Measurements from ENCODE around the gene NBPF19. TPM values are rescaled to one million over a fixed set of nuclear protein-coding genes. Genes with fewer than 3 reads are reported as not detected.
"Not testable (repeated sequence)": the region's sequence is repeated elsewhere in the genome, so short reads cannot be mapped to it uniquely, and the experiment has no call there.

NBPF19 gene
- 10 to 100 TPM; 12.8 to 23.2 (median 18.4) TPM for total RNA-seq
- 10 to 100 TPM in 1 of 2 donors, 1 to 10 TPM in 1; 8.7 to 11.9 TPM for polyA plus RNA-seq
- long read RNA-seq, donor 1, partial matches to known transcripts, result 7 of 27 reads
- long read RNA-seq, donor 1, other reads (novel, unspliced or antisense), result 20 of 27 reads
- long read RNA-seq, donor 2, partial matches to known transcripts, result 55 of 63 reads
- long read RNA-seq, donor 2, other reads (novel, unspliced or antisense), result 8 of 63 reads
- long read RNA-seq, donor 3, partial matches to known transcripts, result 3 of 12 reads
- long read RNA-seq, donor 3, other reads (novel, unspliced or antisense), result 9 of 12 reads

DNA sequence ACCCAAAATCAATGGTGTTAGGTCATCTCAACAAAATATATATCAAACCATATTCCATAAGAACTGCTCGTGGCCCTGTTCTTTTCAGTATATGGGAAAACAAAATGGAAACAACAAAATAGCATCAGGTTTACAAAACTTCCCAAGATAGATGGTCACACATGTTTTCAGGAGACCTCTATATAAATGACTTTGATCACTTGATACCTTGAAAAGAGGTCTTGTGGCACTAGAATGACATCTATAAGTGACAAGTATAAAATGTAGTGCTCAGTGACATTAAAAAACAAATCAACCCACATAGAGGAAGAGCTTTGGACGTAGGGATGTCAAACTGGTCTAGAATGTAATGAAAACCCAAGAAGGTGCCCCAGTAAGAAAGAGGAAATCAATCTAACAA lies at the start of gene NBPF19:
Gene NBPF19, plus strand, starts transcription at position 301 of the 400 bp plus-strand sequence. CDS start 888 bp downstream, outside the sequence.
- H3K9me3 ChIP-seq; H3K36me3 ChIP-seq; H3K27ac ChIP-seq; H3K4me1 ChIP-seq (ENCODE audit: insufficient read depth); intact Hi-C loops (cut with DNase I); H3K27me3 ChIP-seq; H3K4me3 ChIP-seq; DNase-seq: not testable (repeated sequence)
- 89 to 100% (median 100%) methylated on average over 1 of the region's 2 CpGs for WGBS, 3 donors

DNA sequence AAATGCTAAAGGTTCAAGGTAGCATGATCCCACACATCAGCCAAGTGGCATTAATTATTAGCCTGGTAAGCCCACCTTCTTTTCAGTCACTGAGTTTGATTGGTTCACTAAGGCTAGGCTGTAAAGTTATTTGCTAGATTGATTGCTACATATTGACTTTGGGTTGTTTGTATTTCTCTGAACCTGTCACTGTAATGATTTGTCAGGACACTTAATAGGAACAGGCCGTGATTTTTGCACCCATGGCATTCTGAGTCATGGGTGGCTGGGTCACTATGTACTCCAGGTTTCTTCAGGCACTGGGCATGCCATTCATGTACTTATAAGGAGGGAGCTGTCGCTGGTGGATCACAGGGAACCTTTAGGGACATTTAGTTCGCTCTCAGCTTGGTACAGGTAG lies 46.5 kb upstream of the NBPF19 start:
- WGBS, 3 donors, result 71% methylated on average over 2 of the region's 3 CpGs; no CpG with 5 or more reads in 2 of the 3 donors
- H3K27me3 ChIP-seq; H3K9me3 ChIP-seq; H3K36me3 ChIP-seq; DNase-seq; H3K4me3 ChIP-seq; H3K27ac ChIP-seq; intact Hi-C loops (cut with DNase I); H3K4me1 ChIP-seq (ENCODE audit: insufficient read depth): not testable (repeated sequence)

- intact Hi-C loops (cut with DNase I); H3K27ac ChIP-seq: not testable (repeated sequence)
These were observed 29.4 kb upstream of the NBPF19 start for GRCh38 chr1:149445451-149445850.

GRCh38 chr1:149452196-149452595 lies 22.6 kb upstream of the NBPF19 start:
- 60 to 68% (median 67%) methylated on average over 1 of the region's 2 CpGs for WGBS, 3 donors
- intact Hi-C loops (cut with DNase I), result not testable (repeated sequence)

More at GRCh38 chr1:149445451-149445850, 29.4 kb upstream of the NBPF19 start:
- DNase-seq, result peak; percentile 60 to 81 (median 72)
- WGBS, 3 donors, result 0 to 1% (median 1%) methylated on average over 5 of the region's 6 CpGs
- H3K27me3 ChIP-seq; H3K9me3 ChIP-seq; H3K36me3 ChIP-seq; H3K4me3 ChIP-seq; H3K4me1 ChIP-seq (ENCODE audit: insufficient read depth): not testable (repeated sequence)

GRCh38 chr1:149452652-149453051 lies 22.2 kb upstream of the NBPF19 start:
- H3K9me3 ChIP-seq; H3K27ac ChIP-seq; H3K4me1 ChIP-seq (ENCODE audit: insufficient read depth); intact Hi-C loops (cut with DNase I); H3K4me3 ChIP-seq; DNase-seq; H3K36me3 ChIP-seq; H3K27me3 ChIP-seq: not testable (repeated sequence)
- WGBS, 3 donors, result no CpG with 5 or more reads among the region's 1 CpG

More at GRCh38 chr1:149452196-149452595, 22.6 kb upstream of the NBPF19 start:
- not testable (repeated sequence) for DNase-seq; H3K36me3 ChIP-seq; H3K27ac ChIP-seq; H3K9me3 ChIP-seq; H3K4me1 ChIP-seq (ENCODE audit: insufficient read depth); H3K27me3 ChIP-seq; H3K4me3 ChIP-seq

DNA sequence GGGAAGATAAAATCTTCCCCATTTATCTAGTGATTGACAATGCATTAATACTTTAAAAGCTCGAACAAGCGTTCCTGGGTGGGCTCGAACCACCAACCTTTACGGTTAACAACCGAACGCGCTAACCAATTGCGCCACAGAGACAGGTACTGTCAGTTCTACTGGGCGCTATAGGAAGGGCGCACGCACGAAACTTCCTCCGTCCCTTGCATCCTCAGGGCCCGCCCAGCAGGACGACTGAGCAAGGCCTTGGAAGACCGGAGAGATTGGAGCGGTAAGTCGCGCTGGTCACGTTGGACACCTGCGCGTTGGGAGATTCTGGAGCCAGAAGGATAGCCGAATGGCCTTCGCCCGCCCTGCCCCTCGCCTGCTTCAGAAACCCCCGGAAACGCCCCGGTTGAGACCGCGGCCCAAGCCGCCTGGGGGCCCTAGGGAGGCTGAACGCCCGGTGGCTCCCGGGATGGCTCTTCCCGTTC lies 83.5 kb downstream of the NBPF19 start:
- intact Hi-C loops (cut with DNase I), result not testable (repeated sequence)
- 0 to 2% (median 0%) methylated on average over 12 to 34 of the region's 36 CpGs for WGBS, 3 donors
- DNase-seq, result peak; percentile 44 to 75 (median 65)

GRCh38 chr1:149561806-149562205 lies 87.0 kb downstream of the NBPF19 start:
- H3K27ac ChIP-seq; H3K9me3 ChIP-seq; H3K27me3 ChIP-seq; H3K36me3 ChIP-seq; H3K4me1 ChIP-seq (ENCODE audit: insufficient read depth); intact Hi-C loops (cut with DNase I); H3K4me3 ChIP-seq: not testable (repeated sequence)
- WGBS, 3 donors, result 91 to 92% methylated on average over 6 to 20 of the region's 23 CpGs; no CpG with 5 or more reads in 1 of the 3 donors
- DNase-seq, result peak in 1 of 5 donors; percentile 19

More for the DNA sequence above, 83.5 kb downstream of the NBPF19 start:
- H3K4me3 ChIP-seq, result peak overlapping the region; percentile 16
- not testable (repeated sequence) for H3K36me3 ChIP-seq; H3K27me3 ChIP-seq; H3K9me3 ChIP-seq; H3K4me1 ChIP-seq (ENCODE audit: insufficient read depth)
- peak overlapping the region in 1 of 2 donors; percentile 75 for H3K27ac ChIP-seq

DNA sequence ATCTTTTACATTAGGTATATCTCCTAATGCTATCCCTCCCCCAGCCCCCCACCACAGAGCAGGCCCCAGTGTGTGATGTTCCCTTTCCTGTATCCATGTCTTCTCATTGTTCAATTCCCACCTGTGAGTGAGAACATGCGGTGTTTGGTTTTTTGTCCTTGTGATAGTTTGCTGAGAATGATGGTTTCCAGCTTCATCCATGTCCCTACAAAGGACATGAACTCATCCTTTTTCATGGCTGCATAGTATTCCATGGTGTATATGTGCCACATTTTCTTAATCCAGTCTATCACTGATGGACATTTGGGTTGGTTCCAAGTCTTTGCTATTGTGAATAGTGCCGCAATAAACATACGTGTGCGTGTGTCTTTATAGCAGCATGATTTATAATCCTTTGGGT lies 90.6 kb downstream of the NBPF19 start:
- 94 to 100% (median 96%) methylated on average over 1 of the region's 4 CpGs for WGBS, 3 donors
- H3K27me3 ChIP-seq; H3K4me1 ChIP-seq (ENCODE audit: insufficient read depth); DNase-seq; H3K4me3 ChIP-seq; H3K36me3 ChIP-seq; H3K9me3 ChIP-seq; intact Hi-C loops (cut with DNase I); H3K27ac ChIP-seq: not testable (repeated sequence)

DNA sequence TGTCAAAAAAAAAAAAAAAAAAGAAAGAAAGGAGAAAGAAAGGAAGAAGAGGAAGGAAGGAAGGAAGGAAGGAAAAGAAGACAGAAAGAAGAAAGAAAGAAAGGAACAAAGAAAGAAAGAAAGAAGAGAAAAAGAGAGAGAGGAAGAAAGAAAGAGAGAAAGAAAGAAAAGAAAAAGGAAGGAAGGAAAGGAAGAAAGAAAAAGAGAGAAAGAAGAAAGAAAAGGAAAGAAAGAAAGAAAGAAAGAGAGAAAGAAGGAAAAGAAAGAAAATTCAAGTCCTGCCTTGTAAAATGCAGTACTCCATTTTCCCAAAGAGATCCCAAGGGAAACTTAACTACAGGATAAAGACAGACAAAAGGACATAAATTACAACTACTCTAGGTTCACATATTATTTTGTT lies 97.9 kb downstream of the NBPF19 start:
- H3K9me3 ChIP-seq; H3K4me3 ChIP-seq; H3K4me1 ChIP-seq (ENCODE audit: insufficient read depth); DNase-seq; intact Hi-C loops (cut with DNase I); H3K36me3 ChIP-seq; H3K27ac ChIP-seq; H3K27me3 ChIP-seq: not testable (repeated sequence)

DNA sequence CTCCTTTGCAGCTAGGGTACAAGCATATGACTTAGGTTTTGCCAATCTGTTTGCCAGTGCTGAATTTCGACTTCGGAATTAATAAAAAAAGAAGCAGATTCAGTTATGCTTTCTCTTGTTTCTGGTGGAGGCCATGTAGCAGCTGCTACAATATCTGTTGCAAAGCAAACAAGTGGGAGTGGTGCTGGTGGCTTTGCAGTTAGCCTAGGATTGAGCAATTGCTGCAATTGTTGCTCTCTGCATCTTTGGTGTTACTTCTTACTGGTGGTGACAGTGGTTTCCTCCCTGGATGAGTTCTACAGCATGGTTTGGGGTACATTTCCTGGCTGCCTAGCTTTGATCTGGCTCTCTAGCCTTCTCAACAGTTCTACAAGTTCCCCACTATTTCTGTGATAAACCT lies 110.7 kb downstream of the NBPF19 start:
- H3K27ac ChIP-seq; H3K36me3 ChIP-seq; DNase-seq; intact Hi-C loops (cut with DNase I); H3K4me3 ChIP-seq; H3K9me3 ChIP-seq; H3K27me3 ChIP-seq; H3K4me1 ChIP-seq (ENCODE audit: insufficient read depth): not testable (repeated sequence)
- no CpG with 5 or more reads among the region's 2 CpGs for WGBS, 3 donors

All from ovary (tissue), 10 donors.